ENCODE data around the gene PTEN.

Gene PTEN

GRCh38 chr10:87976101-87976743 lies 112.8 kb downstream of the PTEN start:
- no peak for DNase-seq (ENCODE audit: low read depth)

- no peak for DNase-seq (ENCODE audit: low read depth)
These were observed 114.7 kb downstream of the PTEN start for GRCh38 chr10:87978166-87978565.

- DNase-seq (ENCODE audit: low read depth): no peak
These were observed 116.4 kb downstream of the PTEN start for GRCh38 chr10:87979847-87980246.

GRCh38 chr10:87983716-87984115 lies 120.3 kb downstream of the PTEN start:
- DNase-seq (ENCODE audit: low read depth): no peak

- no peak for DNase-seq (ENCODE audit: low read depth)
These were observed 123.8 kb downstream of the PTEN start for GRCh38 chr10:87987206-87987605.

- no peak for DNase-seq (ENCODE audit: low read depth)
These were observed 128.5 kb downstream of the PTEN start for GRCh38 chr10:87991946-87992345.

GRCh38 chr10:88004451-88004850 lies 141.0 kb downstream of the PTEN start:
- DNase-seq (ENCODE audit: low read depth): no peak

- no peak for DNase-seq (ENCODE audit: low read depth)
These were observed 142.8 kb downstream of the PTEN start for GRCh38 chr10:88006261-88006660.

- no peak for DNase-seq (ENCODE audit: low read depth)
These were observed 145.5 kb downstream of the PTEN start for GRCh38 chr10:88008866-88009470.

GRCh38 chr10:88012641-88013040 lies 149.2 kb downstream of the PTEN start:
- DNase-seq (ENCODE audit: low read depth): no peak

GRCh38 chr10:88017781-88018180 lies 154.4 kb downstream of the PTEN start:
- no peak for DNase-seq (ENCODE audit: low read depth)

GRCh38 chr10:88019753-88020152 lies 156.3 kb downstream of the PTEN start:
- no peak for DNase-seq (ENCODE audit: low read depth)
